SU-DHL-6 (cell line): Measurements from ENCODE around the gene LCE1F.

ENCODE experiments used
- EZH2phosphoT487 ChIP-seq: fragments of 200-600 bp; sonication (generic), shearing (Covaris generic); conservative IDR thresholded peaks from 2 replicates; pipeline ENCODE4 v1.6.1; 2018; ENCODE audit warnings: mild to moderate bottlenecking, antibody characterized with exemption, low read length, moderate library complexity, mixed read lengths
- TF ChIP-seq, protein P1 (sequence below): fragments of 200-600 bp; sonication (generic); IDR thresholded peaks from one replicate; pipeline ENCODE4 v1.5.1; 2017; ENCODE audit warnings: antibody characterized with exemption, mild to moderate bottlenecking, low read length, moderate library complexity; ENCODE audit not compliant: insufficient read depth, poor library complexity, severe bottlenecking

DNA sequence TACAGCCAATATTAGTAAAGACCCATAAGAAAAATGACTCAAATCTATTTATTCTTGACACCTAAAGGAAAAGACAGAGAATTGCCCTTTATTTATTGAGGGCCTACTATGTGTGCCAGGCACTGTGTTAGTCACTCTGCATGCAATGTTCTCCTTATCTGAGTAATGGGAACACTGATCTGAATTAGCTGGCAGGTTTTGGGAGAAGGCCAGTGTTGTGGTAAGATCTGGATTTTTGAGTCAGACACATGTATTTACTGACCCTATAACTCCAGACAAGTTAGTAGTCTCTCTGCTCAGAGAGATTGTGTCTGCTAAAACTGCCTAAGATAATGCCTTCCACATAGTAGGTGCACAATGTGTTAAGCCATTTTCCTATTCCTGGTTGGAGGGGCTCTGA lies 49.7 kb upstream of the LCE1F start:
- TF ChIP-seq, protein P1, sequence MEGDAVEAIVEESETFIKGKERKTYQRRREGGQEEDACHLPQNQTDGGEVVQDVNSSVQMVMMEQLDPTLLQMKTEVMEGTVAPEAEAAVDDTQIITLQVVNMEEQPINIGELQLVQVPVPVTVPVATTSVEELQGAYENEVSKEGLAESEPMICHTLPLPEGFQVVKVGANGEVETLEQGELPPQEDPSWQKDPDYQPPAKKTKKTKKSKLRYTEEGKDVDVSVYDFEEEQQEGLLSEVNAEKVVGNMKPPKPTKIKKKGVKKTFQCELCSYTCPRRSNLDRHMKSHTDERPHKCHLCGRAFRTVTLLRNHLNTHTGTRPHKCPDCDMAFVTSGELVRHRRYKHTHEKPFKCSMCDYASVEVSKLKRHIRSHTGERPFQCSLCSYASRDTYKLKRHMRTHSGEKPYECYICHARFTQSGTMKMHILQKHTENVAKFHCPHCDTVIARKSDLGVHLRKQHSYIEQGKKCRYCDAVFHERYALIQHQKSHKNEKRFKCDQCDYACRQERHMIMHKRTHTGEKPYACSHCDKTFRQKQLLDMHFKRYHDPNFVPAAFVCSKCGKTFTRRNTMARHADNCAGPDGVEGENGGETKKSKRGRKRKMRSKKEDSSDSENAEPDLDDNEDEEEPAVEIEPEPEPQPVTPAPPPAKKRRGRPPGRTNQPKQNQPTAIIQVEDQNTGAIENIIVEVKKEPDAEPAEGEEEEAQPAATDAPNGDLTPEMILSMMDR, result no peak
- TF ChIP-seq EZH2phosphoT487, result no peak
